RCC 7860 (cell line): Measurements from ENCODE around the gene DLK2.
"Not testable (repeated sequence)": the region's sequence is repeated elsewhere in the genome, so short reads cannot be mapped to it uniquely, and the experiment has no call there.

Source experiments
- DNase-seq: peaks from one replicate; pipeline ENCODE4 v3.0.0-alpha.2; 2015; ENCODE audit warnings: low spot score
- FAIRE-seq: peaks from 2 replicates; lab custom pipeline; 2012; peaks lifted over from hg19 to GRCh38; lab: Jason Lieb, UNC

The DLK2 gene

DNA sequence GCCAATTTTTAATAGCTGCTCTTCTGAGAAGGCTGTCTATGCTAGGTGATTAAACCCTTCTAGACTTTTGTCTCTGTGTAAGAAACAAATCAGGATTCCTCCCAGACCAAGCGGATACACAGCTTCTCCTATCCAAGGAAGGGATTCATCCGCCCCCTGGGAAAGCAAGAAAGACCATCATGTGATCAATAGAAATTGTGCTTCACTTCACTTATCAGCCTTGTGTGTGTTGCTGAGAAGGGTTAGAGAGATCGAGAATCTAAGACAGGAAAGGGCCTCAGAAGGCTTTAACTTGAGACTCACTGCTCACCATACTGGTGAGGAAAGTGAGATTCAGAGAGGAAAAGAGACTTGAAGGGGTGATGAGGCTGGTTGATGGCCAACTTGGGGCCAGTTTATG lies 26.5 kb downstream of the DLK2 start:
- no peak for FAIRE-seq

GRCh38 chr6:43428112-43428570 lies 27.2 kb downstream of the DLK2 start:
- FAIRE-seq (no peak), DNase-seq (no peak)

More for the DNA sequence above, 26.5 kb downstream of the DLK2 start:
- DNase-seq, result no peak

GRCh38 chr6:43427406-43428111 lies 27.8 kb downstream of the DLK2 start, which contains the start of gene ABCC10:
ABCC10 (plus strand) TSS chr6:43427541; CDS start chr6:43427979, 438 bp downstream.
- DNase-seq (peak; percentile 77), FAIRE-seq (no peak)

DNA sequence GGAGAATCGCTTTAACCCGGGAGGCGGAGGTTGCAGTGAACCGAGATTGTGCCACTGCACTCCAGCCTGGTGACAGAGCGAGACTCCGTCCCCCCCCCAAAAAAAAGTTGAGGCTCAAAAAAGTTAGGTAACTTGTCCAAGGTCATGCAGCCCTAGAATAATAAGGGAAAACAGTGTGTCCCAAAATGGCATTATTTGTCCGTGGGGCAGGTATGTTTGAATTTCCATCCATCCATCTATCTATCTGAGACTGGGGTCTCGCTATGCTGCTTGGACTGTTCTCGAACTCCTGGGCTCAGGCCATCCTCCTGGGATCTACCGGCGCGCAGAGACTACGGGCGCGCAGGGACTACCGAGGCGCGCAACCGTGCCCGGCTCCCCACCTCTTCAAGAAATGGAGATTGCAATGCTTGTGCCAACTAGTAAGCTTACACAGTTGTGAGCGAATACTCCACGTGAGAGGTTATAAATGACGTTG lies 28.4 kb downstream of the DLK2 start:
- DNase-seq (no peak), FAIRE-seq (no peak)

DNA sequence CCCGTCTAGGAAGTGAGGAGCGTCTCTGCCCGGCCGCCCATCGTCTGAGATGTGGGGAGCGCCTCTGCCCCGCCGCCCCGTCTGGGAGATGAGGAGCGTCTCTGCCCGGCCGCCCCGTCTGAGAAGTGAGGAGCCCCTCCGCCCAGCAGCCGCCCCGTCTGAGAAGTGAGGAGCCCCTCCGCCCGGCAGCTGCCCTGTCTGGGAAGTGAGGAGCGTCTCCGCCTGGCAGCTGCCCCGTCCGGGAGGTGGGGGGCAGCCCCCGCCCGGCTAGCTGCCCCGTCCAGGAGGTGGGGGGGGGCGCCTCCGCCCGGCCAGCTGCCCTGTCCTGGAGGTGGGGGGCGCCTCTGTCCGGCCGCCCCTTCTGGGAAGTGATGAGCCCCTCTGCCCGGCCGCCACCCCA lies 30.3 kb downstream of the DLK2 start:
- FAIRE-seq, DNase-seq: not testable (repeated sequence)

GRCh38 chr6:43421831-43422230 lies 33.5 kb downstream of the DLK2 start:
- DNase-seq, result no peak
- no peak for FAIRE-seq

DNA sequence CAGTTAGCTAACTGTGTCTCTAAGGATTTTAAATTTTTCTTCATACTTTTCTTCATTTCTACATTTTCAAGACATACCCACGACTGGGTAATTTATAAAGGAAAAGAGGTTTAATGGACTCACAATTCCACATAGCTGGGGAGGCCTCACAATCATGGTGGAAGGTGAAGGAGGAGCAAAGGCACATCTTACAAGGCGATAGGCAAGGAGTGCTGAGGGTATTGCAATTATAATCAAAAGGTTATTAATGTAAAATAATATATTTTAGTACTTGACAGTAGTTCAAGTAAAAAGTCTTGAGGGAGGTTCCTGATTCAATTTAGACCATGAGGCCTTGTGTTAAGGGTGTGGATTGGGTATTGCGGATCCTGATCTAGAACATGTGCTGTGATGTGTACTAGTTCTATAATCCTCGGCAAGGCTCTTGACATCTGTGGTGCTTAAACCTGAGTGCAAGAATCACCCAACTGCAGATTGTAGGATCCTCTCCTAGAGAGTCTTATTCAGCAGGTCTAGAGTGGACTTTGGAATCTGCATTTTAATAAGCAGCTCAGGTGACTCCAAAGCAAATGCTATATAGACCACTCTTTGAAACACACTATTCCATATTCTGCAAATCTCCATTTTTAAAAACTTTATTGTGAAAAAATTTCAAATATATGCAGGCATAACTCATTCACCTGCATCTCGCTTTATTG lies 35.2 kb downstream of the DLK2 start:
- no peak for DNase-seq
- FAIRE-seq, result no peak

DNA sequence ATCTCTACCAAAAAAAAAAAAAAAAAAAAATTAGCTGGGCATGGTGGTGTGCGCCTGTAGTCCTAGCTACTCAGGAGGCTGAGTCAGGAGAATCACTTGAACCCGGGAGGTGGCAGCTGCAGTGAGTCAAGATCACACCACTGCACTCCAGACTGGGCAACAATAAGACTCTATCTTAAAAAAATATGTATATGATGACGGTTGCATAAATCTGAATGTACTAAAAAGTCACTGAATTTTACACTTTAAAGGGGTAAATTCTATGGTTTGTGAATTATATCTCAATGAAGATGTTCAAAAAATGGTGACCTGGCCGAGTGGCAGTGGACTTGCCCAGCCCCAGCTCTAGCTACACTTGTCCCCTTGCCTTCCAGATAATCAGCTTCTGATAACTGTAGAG lies 38.4 kb downstream of the DLK2 start:
- DNase-seq (no peak), FAIRE-seq (no peak)

- DNase-seq, FAIRE-seq: not testable (repeated sequence)
Measured at GRCh38 chr6:43415275-43415674, 40.1 kb downstream of the DLK2 start.

GRCh38 chr6:43413002-43413401 lies 42.3 kb downstream of the DLK2 start:
- FAIRE-seq, result no peak
- no peak for DNase-seq

- FAIRE-seq (no peak), DNase-seq (no peak)
Measured at GRCh38 chr6:43412541-43412940, 42.8 kb downstream of the DLK2 start.

GRCh38 chr6:43410776-43411175 lies 44.6 kb downstream of the DLK2 start:
- not testable (repeated sequence) for FAIRE-seq, DNase-seq

- no peak for FAIRE-seq
- DNase-seq, result no peak
Measured at GRCh38 chr6:43408259-43408658, 47.1 kb downstream of the DLK2 start.

DNA sequence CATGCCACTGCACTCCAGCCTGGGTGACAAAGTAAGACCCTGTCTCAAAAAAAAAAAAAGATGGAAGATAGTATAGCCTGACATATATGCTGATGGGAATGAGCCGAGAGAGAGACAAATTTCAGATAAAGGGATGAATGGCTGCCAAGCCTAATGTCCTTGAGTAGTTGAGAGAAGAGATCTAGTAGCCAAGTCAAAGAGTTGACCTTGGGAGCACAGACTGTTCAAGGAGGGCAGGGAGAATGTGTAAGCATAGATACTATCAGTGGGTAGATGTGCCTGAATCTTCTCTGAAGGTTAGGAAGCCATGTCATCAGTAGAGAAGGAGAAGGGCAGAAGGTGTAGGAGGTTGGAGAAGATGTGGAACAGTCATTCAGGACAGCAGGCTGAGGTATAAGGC lies 48.1 kb downstream of the DLK2 start:
- DNase-seq (no peak), FAIRE-seq (no peak)

- FAIRE-seq (no peak), DNase-seq (no peak)
Measured at GRCh38 chr6:43405354-43405753, 50.0 kb downstream of the DLK2 start.

- DNase-seq (no peak), FAIRE-seq (no peak)
Measured at GRCh38 chr6:43402820-43403219, 52.5 kb downstream of the DLK2 start.

DNA sequence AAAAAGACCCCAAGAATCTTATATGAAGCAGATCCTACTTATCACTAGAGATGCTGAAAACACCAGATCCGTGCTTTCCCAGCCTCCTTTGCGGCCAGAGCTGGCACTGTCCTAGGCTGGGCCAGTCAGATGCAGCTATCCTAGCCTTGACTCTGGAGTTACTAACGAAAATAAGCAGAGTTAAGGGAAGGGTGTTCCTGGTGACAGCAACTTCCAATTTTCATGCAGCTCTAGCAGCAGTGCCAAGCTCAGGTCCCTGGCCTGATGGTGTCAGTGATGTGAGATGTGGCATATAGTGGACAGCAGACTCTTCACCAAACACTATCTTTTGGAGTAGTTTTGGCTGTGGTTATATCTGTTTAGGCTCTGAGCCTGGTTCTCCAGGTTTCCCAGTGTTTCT lies 53.6 kb downstream of the DLK2 start:
- FAIRE-seq, result no peak
- DNase-seq, result no peak
